NB4 (cell line): ENCODE measurements around the gene PCBP4.

Source experiments
- CTCF ChIP-seq: IDR thresholded peaks from one replicate; pipeline ENCODE4 v1.5.1; 2012; ENCODE audit warnings: low read depth, low read length
- MYC ChIP-seq: IDR thresholded peaks from 2 replicates; pipeline ENCODE4 v1.6.1; 2011; ENCODE audit warnings: low read depth, low read length
- POLR2A ChIP-seq: IDR thresholded peaks from 2 replicates; pipeline ENCODE4 v1.6.1; 2011; ENCODE audit warnings: mild to moderate bottlenecking; ENCODE audit not compliant: insufficient read length; ENCODE audit errors: extremely low read depth

- TF ChIP-seq MYC (no peak), CTCF (no peak), POLR2A (no peak)
Measured at GRCh38 chr3:51944451-51945021, 22.7 kb downstream of the PCBP4 start.
